Superior temporal gyrus (tissue), 1 donor: ENCODE results near the gene CDC26.
"Not testable (repeated sequence)": the region's sequence is repeated elsewhere in the genome, so short reads cannot be mapped to it uniquely, and the experiment has no call there.

ENCODE experiments used
- DNase-seq: peaks from one replicate; pipeline ENCODE4 v3.0.0-alpha.2; 2016; ENCODE audit errors: extremely low spot score

The CDC26 gene

DNA sequence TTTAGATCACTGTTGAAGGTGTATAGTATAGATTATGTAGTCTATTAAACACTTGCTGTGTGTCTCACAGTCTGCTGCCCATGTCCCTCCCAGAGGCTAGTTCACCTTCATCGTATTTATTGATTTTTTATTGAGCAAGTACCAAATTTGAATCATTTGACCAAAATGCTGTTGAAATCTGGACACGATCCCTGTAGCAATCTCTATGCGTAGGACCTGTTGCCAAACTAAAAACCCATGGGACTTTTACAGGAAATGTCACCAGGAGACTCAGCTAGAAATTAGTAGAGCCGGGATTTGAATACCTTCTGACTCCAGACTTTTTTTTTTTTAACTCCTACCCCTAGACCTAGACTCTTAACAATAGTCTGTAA lies 36.5 kb downstream of the CDC26 start:
- no peak for DNase-seq

DNA sequence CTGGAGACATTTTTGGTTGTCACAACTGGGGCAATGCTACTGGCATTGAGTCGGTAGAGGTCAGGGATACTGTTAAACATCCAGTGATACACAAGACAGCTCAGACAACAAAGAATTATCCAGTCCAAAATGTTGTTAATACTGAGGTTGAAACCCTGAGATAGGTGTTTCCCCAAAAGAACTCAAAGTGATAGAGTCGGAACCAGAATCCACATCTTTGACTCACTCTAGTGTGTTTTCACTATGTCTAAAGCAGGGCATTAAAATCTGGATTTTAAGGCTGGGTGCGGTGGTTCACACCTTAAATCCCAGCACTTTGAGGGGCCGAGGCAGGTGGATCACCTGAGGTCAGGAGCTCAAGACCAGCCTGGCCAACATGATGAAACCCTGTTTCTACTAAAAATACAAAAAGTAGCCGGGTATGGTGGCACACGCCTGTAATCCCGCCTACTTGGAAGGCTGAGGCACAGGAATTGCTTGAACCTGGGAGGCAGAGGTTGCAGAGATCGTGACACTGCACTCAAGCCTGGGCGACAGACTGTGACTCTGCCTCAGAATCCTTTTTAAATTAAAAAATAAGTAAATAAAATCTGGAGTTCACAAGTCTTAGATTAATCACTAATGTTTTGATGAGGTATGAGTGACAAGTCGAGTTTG lies 37.0 kb downstream of the CDC26 start:
- DNase-seq, result no peak

DNA sequence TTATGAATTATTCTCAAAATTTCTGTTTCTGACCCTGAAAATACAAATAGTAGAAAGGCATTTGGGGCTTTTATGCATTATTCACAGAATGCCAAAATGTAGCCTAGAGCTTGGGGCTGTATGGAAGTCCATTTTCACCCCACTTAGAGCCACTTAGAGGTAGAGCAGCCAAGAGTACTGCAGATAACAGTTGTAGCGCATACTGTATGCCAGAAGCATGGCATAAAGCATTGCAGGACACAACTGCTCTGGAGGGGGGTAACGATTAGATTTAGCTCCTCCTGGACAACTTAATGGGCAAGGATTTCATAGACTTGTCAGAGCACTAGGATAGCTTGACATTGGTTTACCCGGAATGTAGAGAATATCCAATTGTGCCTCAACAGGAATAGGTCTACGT lies 38.3 kb downstream of the CDC26 start:
- no peak for DNase-seq

GRCh38 chr9:113235701-113236255 lies 39.6 kb downstream of the CDC26 start:
- DNase-seq, result not testable (repeated sequence)

DNA sequence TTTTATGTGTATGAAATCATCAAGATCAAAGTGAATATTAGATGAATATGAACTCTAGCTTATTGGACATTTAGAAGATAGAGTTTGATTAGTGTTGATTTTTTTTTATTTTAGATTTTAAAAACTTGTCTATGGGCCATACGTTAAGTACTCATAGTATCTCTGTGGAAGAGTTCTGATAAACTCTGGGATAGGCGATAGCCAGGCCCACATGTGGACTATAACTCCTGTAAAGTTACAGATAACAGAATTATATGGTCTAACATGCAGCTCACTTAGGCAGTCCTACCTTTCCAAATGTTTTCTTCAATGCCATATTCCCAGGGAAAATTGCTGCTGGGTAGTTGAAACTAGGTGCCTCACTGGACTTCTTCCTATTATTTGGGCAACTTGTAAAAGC lies 43.7 kb downstream of the CDC26 start:
- no peak for DNase-seq

DNA sequence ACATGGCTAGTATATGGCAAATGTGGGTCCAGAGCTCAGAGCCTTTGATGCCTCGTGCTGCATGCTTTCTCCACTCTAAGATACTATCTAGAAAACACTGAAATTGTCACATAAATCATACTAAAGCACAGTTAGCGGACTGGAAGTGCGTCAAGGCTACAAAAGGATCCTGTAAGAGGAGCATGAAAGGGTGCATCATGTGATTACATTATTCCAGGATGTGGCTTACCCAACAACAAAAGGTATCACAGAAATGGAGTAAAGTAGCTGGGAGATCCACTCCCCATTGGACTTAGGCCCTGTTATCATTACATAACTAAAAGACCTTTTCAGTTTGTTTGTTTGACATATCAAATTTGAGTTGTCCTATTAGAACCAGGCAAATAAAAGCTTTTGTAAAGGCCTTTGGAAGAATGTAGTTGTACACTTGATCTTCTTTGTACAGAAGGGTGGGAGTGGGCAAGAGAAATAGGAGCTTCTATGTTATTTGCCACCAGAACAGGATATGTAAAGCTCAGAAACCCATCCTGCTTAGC lies 47.2 kb downstream of the CDC26 start:
- no peak for DNase-seq

DNA sequence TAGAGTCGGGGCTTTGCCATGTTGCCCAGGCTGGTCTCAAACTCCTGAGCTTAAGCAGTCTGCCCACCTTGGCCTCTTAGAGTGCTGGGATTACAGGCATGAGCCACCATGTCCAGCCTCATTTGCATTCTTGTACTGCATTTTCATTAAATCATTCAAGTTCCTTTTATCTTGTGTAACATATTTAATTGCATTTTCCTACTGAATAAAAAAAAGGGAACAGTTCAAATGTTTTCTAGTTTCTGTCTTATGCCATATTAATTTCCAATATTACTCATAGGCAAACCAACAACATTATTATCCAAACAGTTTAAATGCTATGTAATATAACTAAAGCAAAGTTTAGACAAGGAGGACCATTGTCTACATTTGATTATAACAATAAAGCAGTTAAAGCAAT lies 47.9 kb downstream of the CDC26 start:
- DNase-seq, result no peak

DNA sequence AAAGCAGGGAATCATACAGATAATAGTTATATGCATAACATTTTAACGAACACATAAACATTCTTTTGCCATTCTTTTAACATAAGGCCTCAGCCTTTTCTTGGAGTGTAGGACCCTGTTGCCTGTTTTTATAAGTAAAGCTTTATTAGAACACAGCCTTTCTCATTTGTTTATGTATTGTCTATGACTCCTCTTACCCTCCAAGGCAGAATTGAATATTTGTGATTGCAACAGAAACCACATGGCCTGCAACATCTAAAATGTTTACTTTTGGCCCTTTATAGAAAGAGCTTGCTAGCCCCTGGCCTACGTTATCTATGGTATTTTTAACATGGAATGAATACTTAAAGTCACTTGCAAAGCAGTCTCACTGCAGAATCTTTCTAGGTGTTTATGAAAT lies 51.4 kb downstream of the CDC26 start:
- no peak for DNase-seq

DNA sequence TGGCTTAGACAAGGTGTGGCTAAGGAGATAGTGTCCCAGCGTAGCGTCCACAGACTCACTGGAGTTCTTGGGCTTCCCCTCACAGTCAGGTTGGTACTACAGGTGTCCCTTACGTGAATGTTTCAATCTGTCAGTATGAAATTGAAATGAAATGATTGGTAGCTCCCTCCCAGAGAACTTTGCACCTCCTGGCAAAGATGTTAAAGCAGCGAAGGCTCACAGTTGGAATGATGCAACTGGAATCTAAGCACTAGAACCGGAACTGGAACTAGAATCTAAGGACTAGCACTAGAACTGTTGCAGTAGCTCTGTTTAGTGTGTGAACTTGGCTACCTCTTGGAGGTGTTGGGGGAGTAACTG lies 52.9 kb downstream of the CDC26 start:
- no peak for DNase-seq

DNA sequence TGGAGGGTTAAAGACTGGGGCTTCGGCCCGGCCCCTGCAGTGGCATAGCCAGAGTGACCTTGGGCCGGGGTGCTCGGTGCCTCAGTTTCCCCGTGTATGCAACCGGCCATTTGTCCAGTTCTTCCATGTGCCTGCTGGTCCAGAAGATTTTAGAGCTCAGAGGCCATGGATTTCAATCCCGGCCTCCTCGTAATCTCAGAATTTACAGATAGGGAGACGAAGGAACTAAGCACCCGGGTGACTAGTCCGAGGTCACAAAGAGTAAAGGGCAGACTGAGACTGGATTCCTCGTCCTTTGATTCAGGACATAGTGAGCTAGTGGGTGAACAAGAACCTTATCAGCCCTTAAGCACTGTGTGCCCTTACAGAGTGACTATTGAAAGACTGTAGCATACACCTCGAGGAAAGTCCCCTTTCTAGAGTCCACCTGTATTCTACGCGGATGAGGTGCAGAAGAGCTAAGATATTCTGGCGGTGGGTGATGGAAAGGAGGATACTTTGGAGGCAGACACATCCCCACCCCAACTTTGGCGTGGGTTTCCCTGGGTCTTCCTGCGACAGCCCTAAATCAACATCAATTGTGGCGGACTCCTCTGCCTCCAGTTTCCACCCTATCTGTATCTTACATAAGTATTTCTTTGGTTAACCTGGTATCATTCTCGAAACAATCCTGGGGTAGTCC lies 53.4 kb downstream of the CDC26 start:
- DNase-seq, result no peak

DNA sequence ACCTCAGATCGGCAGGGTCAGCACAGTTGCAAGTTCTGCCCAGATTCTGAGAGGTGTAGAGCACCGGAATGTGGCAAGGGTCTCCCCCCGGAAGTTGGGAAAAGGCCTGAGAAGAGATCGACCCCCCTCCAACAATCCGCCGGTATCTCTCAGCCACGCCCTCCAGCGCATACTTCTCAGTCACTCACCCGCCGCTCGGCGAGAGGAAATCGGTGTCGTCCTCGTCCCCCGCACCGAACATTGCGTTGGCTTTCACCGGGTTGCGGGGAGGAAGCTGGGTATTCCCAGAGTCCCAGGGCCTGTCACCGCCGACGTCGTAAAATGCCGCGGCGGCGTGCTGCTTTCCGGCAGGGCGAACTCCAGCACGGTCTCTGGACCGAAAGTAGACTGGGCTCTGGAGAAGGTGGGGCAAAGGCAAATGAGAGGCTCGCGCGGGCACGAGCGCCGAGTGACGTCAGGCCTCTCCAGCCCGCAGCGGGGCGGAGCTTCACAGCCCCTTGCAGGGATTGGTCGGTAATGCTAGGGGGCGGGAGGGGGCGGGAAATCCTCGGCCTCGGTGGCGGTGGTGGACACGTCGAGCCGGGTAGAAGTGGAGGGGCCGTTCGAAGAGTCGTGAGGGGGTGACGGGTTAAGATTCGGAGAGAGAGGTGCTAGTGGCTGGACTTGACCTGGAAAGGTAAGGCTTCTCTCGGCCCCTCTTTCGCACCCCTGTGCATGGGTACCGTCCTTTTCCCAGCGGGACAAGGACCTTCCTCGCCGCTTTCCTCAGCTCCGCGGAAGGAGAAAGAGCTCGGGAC lies 54.2 kb downstream of the CDC26 start, which contains the start of the genes FKBP15 and SLC31A1:
Gene FKBP15 (minus strand): TSS at position 275 of the 797 bp plus-strand sequence. CDS start 34 bp downstream, at position 241.
Gene SLC31A1 (plus strand): TSS at position 542 of the 797 bp plus-strand sequence. CDS start 34,605 bp downstream, outside the sequence.
- DNase-seq, result peak; percentile 99

DNA sequence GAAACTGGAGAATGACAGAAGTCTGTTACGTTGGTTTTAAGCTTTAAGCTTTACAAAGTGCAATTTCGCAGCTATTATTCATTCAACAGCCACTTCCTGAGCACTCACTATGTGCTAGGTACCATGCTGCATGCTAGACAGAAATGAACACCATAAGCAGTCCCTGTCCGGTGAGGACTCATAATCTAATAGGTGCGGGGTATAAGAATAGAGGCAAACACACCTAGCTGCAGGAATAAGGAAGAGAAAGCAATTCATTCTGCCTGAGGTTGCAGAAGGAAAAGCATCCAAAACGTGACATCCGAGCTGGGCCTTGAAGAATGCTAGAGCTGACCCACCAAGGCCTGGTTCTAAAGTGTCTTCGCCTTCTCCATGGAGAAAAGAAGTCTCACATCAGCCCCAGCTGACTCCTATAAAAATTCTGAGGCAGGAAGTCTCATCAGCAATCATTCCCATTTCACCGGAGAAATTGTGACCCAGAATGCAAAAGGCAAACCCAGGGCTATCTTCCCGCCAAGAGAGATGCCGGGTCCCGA lies 54.8 kb downstream of the CDC26 start:
- no peak for DNase-seq

- DNase-seq, result no peak
Measured at GRCh38 chr9:113219969-113220368, 55.4 kb downstream of the CDC26 start.

GRCh38 chr9:113219186-113219936 lies 56.0 kb downstream of the CDC26 start:
- DNase-seq, result no peak
